Measurements from ENCODE around the gene TBC1D22A. TPM values are rescaled to one million over a fixed set of nuclear protein-coding genes. Genes with fewer than 3 reads are reported as not detected.

Gene TBC1D22A
- total RNA-seq, 4 donors from 2014 or later: 31.2 to 111 (median 41.8) TPM

GRCh38 chr22:46936378-46936903 is 174.0 kb downstream of the TBC1D22A start:
- H3K27me3 ChIP-seq: no peaks in the 10 kb centered on the region
- no peaks in the 10 kb centered on the region for H3K36me3 ChIP-seq
- in situ Hi-C loops (cut with MboI; ENCODE audit: low pct_ligation_motif_present in 1 of 4, low pct_unique_long_range_greater_than_20kb in 1 of 4, low sequenced_read_pairs in 3 of 4) (no loop called here), intact Hi-C loops (cut with DNase I; ENCODE audit: low total_unique reads) (no loop called here)
- no peak for TF ChIP-seq POLR2AphosphoS5 (IDR thresholded peaks at IDR 0.05)
- no peak for TF ChIP-seq CTCF (IDR thresholded peaks at IDR 0.05)
- no peak for TF ChIP-seq POLR2A (IDR thresholded peaks at IDR 0.05)
- TF ChIP-seq EP300 (IDR thresholded peaks at IDR 0.05; ENCODE audit: low read depth): no peak
- peaks cover 0 to 27% (median 16%) of the 10 kb centered on the region in 4 donors for H3K4me1 ChIP-seq
- WGBS, 2 donors (ENCODE audit: low coverage in 1 of 2): 39 to 79% methylated on average over 2 to 11 of the region's 12 CpGs
- no peak overlapping the region for H3K4me3 ChIP-seq
- no peaks in the 10 kb centered on the region for H3K9me3 ChIP-seq
- no peak for DNase-seq
- H3K27ac ChIP-seq: peak overlapping the region; percentile 45 to 71 (median 66)

GRCh38 chr22:46937185-46937584 is 174.7 kb downstream of the TBC1D22A start:
- H3K9me3 ChIP-seq: no peaks in the 10 kb centered on the region
- in situ Hi-C loops (cut with MboI; ENCODE audit: low pct_ligation_motif_present in 1 of 4, low pct_unique_long_range_greater_than_20kb in 1 of 4, low sequenced_read_pairs in 3 of 4) (no loop called here), intact Hi-C loops (cut with DNase I; ENCODE audit: low total_unique reads) (no loop called here)
- H3K4me3 ChIP-seq: no peak overlapping the region
- no peaks in the 10 kb centered on the region for H3K36me3 ChIP-seq
- H3K4me1 ChIP-seq: peaks cover 0 to 27% (median 16%) of the 10 kb centered on the region in 4 donors
- no peaks in the 10 kb centered on the region for H3K27me3 ChIP-seq
- no peak for DNase-seq
- TF ChIP-seq EP300 (IDR thresholded peaks at IDR 0.05; ENCODE audit: low read depth) (no peak), CTCF (IDR thresholded peaks at IDR 0.05) (no peak), POLR2AphosphoS5 (IDR thresholded peaks at IDR 0.05) (no peak), POLR2A (IDR thresholded peaks at IDR 0.05) (no peak)
- 88 to 91% methylated on average over 5 to 8 of the region's 8 CpGs for WGBS, 2 donors (ENCODE audit: low coverage in 1 of 2)
- H3K27ac ChIP-seq: no peak overlapping the region

- intact Hi-C loops (cut with DNase I; ENCODE audit: low total_unique reads): no loop called here
Observed at GRCh38 chr22:46937939-46938338, 175.5 kb downstream of the TBC1D22A start.

More at GRCh38 chr22:46937939-46938338, 175.5 kb downstream of the TBC1D22A start:
- Histone ChIP-seq H3K9me3 (no peaks in the 10 kb centered on the region), H3K27ac (no peak overlapping the region), H3K4me1 (peaks cover 0 to 27% (median 16%) of the 10 kb centered on the region in 4 donors), H3K4me3 (no peak overlapping the region), H3K36me3 (no peaks in the 10 kb centered on the region), H3K27me3 (no peaks in the 10 kb centered on the region)
- no peak for DNase-seq
- in situ Hi-C loops (cut with MboI; ENCODE audit: low pct_ligation_motif_present in 1 of 4, low pct_unique_long_range_greater_than_20kb in 1 of 4, low sequenced_read_pairs in 3 of 4): no loop called here
- no peak for TF ChIP-seq EP300 (IDR thresholded peaks at IDR 0.05; ENCODE audit: low read depth)
- no peak for TF ChIP-seq POLR2AphosphoS5 (IDR thresholded peaks at IDR 0.05)
- TF ChIP-seq POLR2A (IDR thresholded peaks at IDR 0.05): no peak
- no peak for TF ChIP-seq CTCF (IDR thresholded peaks at IDR 0.05)
- WGBS, 2 donors (ENCODE audit: low coverage in 1 of 2): 94 to 100% methylated on average over 5 to 7 of the region's 7 CpGs

All from transverse colon (tissue), 4 donors.